ENCODE measurements around the gene FOXO1. TPM values are rescaled to one million over a fixed set of nuclear protein-coding genes. Genes with fewer than 3 reads are reported as not detected.
"Not testable (repeated sequence)": the region's sequence is repeated elsewhere in the genome, so short reads cannot be mapped to it uniquely, and the experiment has no call there.

Gene FOXO1
- total RNA-seq, 1 experiment from 2014 or later, result 3.9 TPM

DNA sequence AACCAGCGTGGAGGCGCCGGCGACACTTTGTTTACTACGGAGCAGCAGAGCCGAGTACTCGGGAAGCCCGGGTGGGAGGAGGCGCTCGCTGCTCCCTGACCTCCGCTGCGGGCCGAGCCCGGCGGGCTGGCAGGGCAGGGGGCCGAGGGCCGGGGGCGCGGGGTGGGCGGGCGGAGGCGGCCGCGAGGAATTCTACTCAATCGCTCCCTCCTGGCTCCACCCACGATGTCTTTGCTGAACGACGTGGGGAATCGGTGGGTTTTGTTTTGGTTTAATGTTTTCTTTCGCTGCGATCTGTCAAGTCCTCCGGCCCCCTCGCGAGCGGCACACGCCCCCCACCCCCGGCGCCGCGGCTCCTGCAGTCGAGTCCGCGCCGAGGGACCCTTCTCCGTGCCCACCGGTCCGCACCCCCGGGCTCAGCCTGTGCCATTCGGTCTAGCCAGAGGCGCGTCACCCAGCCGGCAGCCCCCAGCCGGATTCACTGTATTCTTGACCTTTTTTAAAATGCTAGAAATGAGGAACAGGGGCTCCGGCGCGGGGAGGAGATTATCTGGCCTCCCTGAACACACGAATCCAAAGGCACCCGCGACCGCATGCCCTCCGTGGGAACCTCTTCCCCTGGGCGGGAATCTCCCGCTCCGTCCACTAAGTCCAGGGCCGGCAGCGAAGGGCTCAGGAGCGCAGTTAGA lies 636 bp upstream of the FOXO1 start:
- peak; percentile 32 for DNase-seq (ENCODE audit: extremely low read depth, low read depth)

DNA sequence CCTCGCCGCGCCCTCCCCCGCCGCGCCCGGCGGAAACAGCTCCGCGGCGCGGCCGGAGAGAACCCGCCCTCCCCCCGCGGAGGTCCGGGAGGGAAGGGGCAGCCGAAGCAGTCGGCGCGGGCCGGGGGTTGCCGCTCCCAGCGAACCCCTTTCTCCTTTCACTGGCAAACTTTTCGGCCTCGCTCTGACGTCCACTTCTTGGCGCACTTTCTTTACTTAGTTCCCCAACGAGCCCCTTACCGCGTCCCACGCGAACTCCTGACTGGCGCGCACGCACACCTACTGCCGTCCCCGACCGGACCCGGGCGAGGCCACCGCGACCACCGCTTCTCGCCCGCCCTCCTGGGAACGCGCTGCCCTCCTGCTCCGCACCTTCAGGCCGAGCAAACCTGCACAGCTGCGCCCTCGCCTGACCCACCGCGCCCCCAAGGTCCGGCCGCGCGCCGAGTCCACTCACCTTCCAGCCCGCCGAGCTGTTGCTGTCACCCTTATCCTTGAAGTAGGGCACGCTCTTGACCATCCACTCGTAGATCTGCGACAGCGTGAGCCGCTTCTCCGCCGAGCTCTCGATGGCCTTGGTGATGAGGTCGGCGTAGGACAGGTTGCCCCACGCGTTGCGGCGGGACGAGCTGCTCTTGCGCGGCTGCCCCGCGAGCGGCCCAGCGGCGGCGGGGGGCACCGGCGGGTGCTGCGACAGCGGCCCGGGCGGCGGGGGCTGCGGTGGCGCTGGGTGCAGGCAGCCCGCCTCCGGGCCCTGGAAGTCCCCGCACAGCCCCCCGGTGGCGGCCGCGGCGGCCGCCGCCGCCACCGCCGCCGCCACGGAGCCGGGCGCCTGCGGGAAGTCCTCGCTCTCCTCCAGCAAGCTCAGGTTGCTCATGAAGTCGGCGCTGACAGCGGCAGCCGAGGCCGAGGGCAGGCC lies 1.1 kb downstream of the FOXO1 start:
- DNase-seq (ENCODE audit: extremely low read depth, low read depth), result no peak

GRCh38 chr13:40664350-40665125 lies 1.9 kb downstream of the FOXO1 start:
- peak; percentile 40 for DNase-seq (ENCODE audit: extremely low read depth, low read depth)

DNA sequence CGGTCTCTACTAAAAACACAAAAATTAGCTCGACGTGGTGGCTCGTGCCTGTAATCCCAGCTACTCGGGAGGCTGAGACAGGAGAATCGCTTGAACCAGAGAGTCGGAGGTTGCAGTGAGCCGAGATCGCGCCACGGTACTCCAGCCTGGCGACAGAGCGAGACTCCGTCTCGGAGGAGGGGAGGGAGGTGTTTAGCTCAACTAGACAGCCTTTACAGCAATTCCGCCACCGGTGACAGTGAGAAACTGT lies 2.4 kb downstream of the FOXO1 start:
- DNase-seq (ENCODE audit: extremely low read depth, low read depth), result not testable (repeated sequence)

- no peak for DNase-seq (ENCODE audit: extremely low read depth, low read depth)
These were observed 3.6 kb downstream of the FOXO1 start for GRCh38 chr13:40662866-40663265.

DNA sequence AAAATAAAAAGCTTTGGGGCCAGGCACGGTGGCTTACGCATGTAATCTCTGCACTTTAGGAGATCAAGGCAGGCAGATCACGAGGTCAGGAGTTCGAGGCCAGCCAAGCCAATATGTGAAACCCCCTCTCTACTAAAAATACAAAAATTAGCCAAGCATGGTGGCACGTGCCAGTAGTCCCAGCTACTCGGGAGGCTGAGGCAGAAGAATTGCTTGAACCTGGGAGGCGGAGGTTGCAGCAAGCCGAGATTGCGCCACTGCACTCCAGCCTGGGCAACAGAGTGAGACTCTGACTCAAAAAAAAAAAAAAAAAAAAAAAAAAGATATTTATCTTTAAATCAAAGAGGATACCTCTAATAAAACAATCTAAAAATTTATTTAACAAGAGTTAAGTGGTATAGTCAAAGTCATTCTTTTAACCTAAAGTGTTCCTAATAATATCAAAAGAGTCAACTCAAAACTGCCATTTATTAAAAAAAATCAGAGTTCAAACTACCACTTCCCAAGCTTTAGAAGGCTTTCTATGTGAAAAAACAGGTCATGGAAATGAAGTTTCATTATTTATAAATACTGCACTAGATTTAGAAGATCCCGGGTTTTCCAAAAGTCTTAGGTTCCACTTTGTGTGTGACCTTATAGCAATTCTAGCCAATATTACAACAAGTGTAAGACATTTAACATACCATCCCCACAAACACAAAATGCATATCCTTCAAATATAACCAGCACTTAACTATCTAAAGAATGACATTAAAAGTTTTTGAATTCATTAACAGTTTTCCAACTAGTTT lies 4.4 kb downstream of the FOXO1 start:
- no peak for DNase-seq (ENCODE audit: extremely low read depth, low read depth)

GRCh38 chr13:40660692-40661091 lies 5.7 kb downstream of the FOXO1 start:
- DNase-seq (ENCODE audit: extremely low read depth, low read depth), result no peak

- DNase-seq (ENCODE audit: extremely low read depth, low read depth), result no peak
These were observed 6.2 kb downstream of the FOXO1 start for GRCh38 chr13:40660141-40660664.

DNA sequence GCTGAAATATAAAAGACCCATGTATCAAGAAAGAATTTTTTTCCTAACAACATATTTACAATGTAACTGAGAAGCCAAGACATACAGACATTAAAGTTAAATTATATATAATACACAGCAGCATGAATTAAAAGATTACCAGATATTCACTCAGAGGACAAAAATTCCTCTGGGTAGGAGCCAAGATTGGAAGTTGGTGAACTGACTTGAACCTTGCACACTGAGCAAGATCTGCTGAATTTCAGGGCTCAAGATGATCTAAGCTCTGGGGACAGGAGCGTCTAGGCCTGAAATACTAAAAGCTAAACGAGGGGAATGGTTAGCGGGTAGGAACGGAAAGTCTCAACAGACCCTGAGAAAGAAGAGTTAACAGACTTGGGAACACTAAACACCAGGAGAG lies 8.5 kb downstream of the FOXO1 start:
- DNase-seq (ENCODE audit: extremely low read depth, low read depth), result no peak

DNA sequence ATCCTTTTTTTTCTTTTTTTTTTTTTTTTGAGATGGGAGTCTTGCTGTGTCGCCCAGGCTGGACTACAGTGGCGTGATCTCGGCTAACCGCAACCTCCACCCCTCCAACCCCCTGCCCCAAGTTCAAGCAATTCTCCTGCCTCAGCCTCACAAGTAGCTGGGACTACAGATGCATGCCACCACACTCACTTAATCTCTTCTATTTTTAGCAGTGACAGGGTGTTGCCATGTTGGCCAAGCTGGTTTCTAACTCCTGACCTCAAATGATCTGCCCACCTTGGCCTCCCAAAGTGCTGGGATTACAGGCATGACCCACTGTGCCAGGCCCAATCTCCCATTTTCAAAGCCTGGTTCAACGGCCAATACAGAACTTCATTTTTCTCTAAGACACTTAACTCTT lies 9.1 kb downstream of the FOXO1 start:
- DNase-seq (ENCODE audit: extremely low read depth, low read depth), result no peak

DNA sequence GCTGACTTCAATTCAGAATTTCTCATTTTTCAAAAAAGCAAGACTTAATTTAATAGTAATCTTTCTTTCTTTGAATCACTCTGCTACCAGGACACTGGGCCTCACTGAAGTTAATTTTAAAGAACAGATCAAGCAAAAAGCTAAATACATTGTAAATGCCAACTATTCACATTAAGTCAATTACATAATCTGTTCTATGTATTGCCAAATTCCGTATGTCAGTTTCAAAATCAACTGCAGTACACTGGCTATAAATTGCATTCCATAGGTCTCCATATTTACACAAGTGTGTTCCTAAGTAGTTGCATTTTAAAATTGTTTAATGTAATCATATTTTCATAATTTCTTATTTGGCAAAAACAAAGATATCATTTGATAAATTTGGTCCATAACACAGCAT lies 10.1 kb downstream of the FOXO1 start:
- no peak for DNase-seq (ENCODE audit: extremely low read depth, low read depth)

DNA sequence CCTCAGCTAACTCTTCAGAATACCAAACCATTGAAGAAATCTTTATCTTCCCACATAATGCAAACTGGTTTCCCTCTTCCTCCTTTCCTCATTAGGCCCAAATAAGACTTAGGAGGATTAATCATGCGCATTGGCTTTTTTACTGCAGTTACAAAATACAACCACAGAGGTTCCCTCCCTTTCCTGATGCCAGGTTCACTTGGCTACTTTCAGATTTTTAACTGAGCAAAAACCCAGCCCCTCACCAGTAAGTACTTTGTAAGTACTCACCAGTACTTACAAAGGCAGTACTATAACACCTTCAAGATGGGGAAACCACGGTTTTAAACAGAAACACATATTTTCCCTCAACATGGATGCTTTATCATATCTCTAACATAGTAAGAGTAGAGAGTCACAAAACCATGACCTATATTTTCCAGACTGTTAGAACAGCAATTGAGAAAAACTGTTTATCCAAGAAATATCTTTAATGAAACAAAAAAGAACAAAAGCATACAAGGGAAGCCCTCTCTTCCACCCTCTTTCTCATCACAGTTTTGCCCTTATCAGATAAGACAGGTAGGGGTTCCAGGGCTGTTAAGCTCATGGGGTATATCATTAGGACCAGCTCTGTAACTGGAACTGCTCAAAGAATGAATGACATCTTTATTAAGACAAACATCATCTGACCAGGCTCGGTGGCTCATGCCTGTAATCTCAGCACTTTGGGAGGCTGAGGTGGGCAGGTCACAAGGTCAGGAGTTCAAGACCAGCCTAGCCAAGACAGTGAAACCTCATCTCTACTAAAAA lies 12.7 kb downstream of the FOXO1 start:
- DNase-seq (ENCODE audit: extremely low read depth, low read depth), result no peak

GRCh38 chr13:40652588-40652940 lies 13.9 kb downstream of the FOXO1 start:
- DNase-seq (ENCODE audit: extremely low read depth, low read depth), result no peak

GRCh38 chr13:40651866-40652587 lies 14.4 kb downstream of the FOXO1 start:
- DNase-seq (ENCODE audit: extremely low read depth, low read depth), result no peak

DNA sequence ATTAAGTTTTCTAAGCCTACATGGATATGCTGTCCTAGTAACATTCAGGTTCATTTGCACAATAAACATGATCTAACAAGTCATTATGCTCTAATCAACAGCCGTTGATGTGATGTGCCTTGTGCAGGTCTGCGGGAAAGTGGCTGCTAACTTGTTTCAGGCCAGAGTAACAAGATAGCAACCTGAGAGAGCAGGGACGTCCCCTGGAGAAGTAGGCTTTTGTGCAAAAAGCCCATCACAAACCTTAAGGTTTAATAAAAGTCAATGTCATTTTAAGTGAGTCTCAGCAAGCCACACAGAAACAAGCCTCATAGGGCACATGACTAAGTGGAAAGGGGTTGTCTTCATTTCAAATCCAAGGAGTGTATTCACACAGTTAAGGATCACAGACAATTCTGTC lies 17.6 kb downstream of the FOXO1 start:
- DNase-seq (ENCODE audit: extremely low read depth, low read depth), result no peak

DNA sequence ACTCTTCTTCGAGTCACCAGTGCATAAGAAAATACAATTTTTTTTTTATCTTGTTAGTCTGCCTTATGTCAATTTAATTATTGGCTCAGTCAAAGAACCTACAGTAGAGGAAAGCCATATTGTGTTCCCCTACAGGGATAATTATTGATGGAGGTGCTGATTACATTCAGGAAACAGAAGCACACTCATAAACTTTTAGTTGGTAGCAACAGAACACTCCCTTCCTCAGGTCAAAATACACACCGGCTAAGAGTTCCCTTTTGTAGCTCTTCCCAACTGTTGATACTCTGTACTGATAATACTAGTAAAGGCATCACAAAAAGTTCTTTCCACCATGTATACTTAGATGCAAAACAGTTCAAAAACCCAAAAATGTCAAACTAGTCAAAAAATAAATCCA lies 18.4 kb downstream of the FOXO1 start:
- DNase-seq (ENCODE audit: extremely low read depth, low read depth), result no peak

GRCh38 chr13:40644838-40645604 lies 21.4 kb downstream of the FOXO1 start:
- DNase-seq (ENCODE audit: extremely low read depth, low read depth), result no peak

DNA sequence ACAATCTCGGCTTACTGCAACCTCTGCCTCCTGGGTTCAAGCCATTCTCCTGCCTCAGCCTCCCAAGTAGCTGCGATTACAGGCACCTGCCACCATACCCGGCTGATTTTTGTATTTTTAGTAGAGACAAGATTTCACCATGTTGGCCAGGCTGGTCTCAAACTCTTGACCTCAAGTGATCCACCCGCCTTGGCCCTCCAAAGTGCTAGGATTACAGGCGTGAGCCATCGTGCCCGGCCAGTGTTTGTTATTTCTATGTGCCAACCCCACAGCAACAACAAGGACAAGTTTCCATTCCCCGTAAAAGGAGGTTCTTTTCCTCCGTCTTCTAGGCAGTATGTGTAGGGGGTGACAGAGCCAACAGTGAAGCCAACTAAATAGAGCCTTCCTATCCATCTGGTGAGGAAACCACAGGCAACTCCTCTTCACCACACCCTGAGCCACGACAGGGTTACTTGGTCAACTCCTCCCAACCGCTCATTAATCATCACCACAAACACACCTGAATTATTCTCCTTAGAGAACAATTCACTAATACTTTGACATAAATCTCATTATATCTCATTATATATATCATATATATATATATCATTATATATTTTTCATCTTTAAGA lies 25.5 kb downstream of the FOXO1 start:
- no peak for DNase-seq (ENCODE audit: extremely low read depth, low read depth)
